ENCODE data around the gene HS3ST5. TPM values are rescaled to one million over a fixed set of nuclear protein-coding genes. Genes with fewer than 3 reads are reported as not detected.

Gene HS3ST5
- total RNA-seq, 1 donor from 2014 or later, result not detected

DNA sequence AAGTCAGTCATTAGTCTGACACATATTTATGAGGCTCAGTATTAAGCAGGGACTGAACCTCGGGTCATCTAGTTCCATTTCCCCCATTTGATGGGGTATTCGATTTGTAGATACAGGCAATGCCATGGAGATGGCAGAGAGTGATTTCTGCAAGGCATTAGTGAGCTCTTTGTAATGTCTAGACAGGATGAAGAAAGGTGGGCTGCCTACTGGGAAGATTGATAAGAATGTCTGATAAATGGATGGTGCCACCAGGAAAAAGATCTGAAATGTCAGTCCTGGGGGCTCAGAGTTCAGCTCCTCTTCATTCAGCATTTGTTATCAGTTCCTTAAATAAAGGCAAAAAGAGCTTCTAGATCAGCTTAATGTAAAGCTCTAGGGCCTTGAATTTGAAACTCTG lies 51.4 kb downstream of the HS3ST5 start:
- no peak for FAIRE-seq
- TF ChIP-seq, protein P1, sequence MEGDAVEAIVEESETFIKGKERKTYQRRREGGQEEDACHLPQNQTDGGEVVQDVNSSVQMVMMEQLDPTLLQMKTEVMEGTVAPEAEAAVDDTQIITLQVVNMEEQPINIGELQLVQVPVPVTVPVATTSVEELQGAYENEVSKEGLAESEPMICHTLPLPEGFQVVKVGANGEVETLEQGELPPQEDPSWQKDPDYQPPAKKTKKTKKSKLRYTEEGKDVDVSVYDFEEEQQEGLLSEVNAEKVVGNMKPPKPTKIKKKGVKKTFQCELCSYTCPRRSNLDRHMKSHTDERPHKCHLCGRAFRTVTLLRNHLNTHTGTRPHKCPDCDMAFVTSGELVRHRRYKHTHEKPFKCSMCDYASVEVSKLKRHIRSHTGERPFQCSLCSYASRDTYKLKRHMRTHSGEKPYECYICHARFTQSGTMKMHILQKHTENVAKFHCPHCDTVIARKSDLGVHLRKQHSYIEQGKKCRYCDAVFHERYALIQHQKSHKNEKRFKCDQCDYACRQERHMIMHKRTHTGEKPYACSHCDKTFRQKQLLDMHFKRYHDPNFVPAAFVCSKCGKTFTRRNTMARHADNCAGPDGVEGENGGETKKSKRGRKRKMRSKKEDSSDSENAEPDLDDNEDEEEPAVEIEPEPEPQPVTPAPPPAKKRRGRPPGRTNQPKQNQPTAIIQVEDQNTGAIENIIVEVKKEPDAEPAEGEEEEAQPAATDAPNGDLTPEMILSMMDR (IDR thresholded peaks at IDR 0.05; ENCODE audit: insufficient read depth, low read length, severe bottlenecking), result no peak
- no peak overlapping the region for H3K4me3 ChIP-seq (ENCODE audit: low read depth, low read length)
- H3K27me3 ChIP-seq (ENCODE audit: control insufficient read depth, insufficient read depth, low read length), result no peaks in the 10 kb centered on the region
- no peak for DNase-seq (ENCODE audit: low read depth)
- no peaks in the 10 kb centered on the region for H3K36me3 ChIP-seq (ENCODE audit: control insufficient read depth, insufficient read depth, low read length)

DNA sequence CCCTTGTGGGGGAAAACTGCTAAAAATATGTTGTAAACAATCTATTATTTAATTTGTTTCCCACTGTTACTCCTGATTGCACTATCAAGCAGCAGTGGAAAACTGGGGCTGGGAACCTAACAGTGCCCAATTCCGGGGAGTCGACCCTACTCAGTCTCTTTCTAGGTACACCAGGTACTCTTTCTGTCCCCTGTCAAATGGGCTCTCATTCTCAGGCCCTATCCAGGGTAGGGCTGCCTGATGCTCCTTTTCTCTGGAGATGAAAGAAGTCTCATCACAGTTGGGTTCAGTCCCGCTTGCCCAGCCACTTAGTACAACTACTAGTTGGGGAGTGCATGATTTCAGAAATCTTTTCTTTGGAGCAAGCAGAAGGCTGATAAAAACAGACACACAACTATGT lies 52.0 kb downstream of the HS3ST5 start:
- DNase-seq (ENCODE audit: low read depth) (no peak), FAIRE-seq (no peak)
- TF ChIP-seq, protein P1 (IDR thresholded peaks at IDR 0.05; ENCODE audit: insufficient read depth, low read length, severe bottlenecking), result no peak
- no peak overlapping the region for H3K4me3 ChIP-seq (ENCODE audit: low read depth, low read length)
- H3K36me3 ChIP-seq (ENCODE audit: control insufficient read depth, insufficient read depth, low read length), result no peaks in the 10 kb centered on the region
- H3K27me3 ChIP-seq (ENCODE audit: control insufficient read depth, insufficient read depth, low read length), result no peaks in the 10 kb centered on the region

DNA sequence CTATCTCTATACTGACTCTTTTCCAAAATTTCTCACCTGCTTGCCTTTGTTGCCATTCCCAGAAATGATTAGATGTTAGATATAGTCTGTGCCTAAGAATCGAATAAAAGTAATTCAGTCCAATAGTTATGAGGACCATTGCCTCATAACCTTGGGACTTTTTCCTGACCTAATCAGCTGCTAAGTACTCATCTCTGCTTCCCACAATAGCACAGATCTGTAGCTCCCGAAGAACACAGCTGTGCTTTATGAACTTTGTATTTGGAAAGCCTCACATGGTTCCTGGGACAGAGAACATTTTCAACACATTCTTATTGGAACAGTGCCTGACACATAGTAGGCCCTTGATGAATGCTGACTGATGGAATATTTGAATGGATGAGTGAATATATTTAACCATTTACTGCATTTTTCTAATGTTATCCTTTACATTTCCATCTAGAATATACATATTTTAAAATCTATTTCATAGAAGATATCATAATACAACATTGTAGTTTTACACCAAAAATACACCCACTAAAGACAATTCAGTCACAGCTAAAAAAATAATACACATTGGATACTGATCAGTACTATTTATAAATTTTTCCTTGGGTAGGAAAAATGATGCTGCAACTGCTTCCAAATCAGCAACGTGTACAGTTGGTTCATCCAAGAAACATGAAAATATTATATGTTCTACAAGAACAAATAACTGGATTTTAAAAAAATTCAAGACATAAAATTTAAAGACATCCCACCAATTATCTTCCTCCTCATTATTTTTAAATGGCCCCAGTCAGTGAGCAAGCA lies 53.9 kb downstream of the HS3ST5 start:
- TF ChIP-seq, protein P1 (IDR thresholded peaks at IDR 0.05; ENCODE audit: insufficient read depth, low read length, severe bottlenecking), result no peak
- no peaks in the 10 kb centered on the region for H3K27me3 ChIP-seq (ENCODE audit: control insufficient read depth, insufficient read depth, low read length)
- DNase-seq (ENCODE audit: low read depth) (no peak), FAIRE-seq (no peak)
- H3K4me3 ChIP-seq (ENCODE audit: low read depth, low read length), result no peak overlapping the region
- no peaks in the 10 kb centered on the region for H3K36me3 ChIP-seq (ENCODE audit: control insufficient read depth, insufficient read depth, low read length)

DNA sequence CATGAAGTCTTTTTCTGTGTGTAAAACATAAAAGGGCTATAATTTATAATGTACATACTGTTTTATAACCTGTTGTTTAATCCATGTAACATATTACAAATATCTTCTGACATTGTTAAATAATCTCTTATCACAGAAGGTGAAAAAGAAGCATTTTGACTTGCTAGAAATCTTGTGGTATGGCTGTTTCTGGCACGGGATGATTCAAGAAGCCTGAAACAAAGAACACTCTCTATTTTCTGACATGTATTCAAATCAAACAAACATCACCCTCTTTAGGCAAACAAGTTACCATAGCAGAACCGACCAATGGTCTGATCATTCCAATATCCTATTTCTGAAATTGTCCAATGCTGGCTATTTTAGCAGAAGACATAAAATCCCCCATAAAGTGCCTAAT lies 55.4 kb downstream of the HS3ST5 start:
- FAIRE-seq (no peak), DNase-seq (ENCODE audit: low read depth) (no peak)
- Histone ChIP-seq H3K36me3 (ENCODE audit: control insufficient read depth, insufficient read depth, low read length) (no peaks in the 10 kb centered on the region), H3K4me3 (ENCODE audit: low read depth, low read length) (no peak overlapping the region), H3K27me3 (ENCODE audit: control insufficient read depth, insufficient read depth, low read length) (no peaks in the 10 kb centered on the region)
- TF ChIP-seq, protein P1 (IDR thresholded peaks at IDR 0.05; ENCODE audit: insufficient read depth, low read length, severe bottlenecking), result no peak

DNA sequence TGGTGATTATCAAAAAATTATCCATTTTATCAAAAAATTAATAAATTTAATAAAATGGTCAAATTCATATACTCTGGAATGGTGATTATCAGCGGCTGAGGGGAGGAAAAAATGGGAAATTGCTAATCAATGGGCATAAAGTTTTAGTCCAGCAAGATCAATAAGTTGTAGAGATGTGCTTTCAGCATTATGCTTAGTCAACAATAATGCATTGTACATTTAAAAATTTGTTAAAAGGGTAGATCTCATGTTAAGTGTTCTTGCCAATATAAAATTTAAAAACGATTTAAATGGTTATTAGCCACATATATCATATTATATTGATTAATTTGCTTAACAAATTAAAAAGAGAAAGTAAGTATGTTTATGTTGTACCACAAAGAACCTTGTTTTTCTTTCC lies 56.6 kb downstream of the HS3ST5 start:
- TF ChIP-seq, protein P1 (IDR thresholded peaks at IDR 0.05; ENCODE audit: insufficient read depth, low read length, severe bottlenecking), result no peak
- Histone ChIP-seq H3K36me3 (ENCODE audit: control insufficient read depth, insufficient read depth, low read length) (no peaks in the 10 kb centered on the region), H3K4me3 (ENCODE audit: low read depth, low read length) (no peak overlapping the region), H3K27me3 (ENCODE audit: control insufficient read depth, insufficient read depth, low read length) (no peaks in the 10 kb centered on the region)
- DNase-seq (ENCODE audit: low read depth) (no peak), FAIRE-seq (no peak)

DNA sequence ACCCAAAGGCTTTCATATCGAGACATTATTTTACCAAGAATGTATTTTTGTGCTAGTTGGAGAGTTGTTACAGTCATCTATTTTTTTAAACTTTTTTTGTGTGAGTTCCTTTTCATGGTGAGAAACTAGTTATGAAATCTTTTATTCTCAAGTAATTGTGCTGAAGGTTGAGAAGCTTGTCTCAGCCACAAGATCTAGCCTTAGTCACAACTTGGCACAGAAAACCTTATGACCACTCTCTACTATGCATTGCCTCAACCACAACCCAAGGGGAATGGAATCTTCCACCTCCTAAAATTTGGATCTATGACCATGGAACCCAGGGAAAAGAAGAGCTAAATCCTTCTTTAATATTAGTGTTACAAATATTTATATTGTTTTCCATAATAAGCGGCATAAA lies 58.5 kb downstream of the HS3ST5 start:
- H3K36me3 ChIP-seq (ENCODE audit: control insufficient read depth, insufficient read depth, low read length), result no peaks in the 10 kb centered on the region
- DNase-seq (ENCODE audit: low read depth) (no peak), FAIRE-seq (no peak)
- no peak overlapping the region for H3K4me3 ChIP-seq (ENCODE audit: low read depth, low read length)
- no peaks in the 10 kb centered on the region for H3K27me3 ChIP-seq (ENCODE audit: control insufficient read depth, insufficient read depth, low read length)
- TF ChIP-seq, protein P1 (IDR thresholded peaks at IDR 0.05; ENCODE audit: insufficient read depth, low read length, severe bottlenecking), result no peak
